Stimulated activated naive CD4-positive, alpha-beta T cell (primary cell): ENCODE measurements around the gene B3GLCT.
"Not testable (repeated sequence)": the region's sequence is repeated elsewhere in the genome, so short reads cannot be mapped to it uniquely, and the experiment has no call there.

Experiments
- DNase-seq, 6 experiments: peaks; one replicate each; lab custom pipeline; 2025; lab: John Stamatoyannopoulos, UW

B3GLCT gene

GRCh38 chr13:31184451-31184850, 15.3 kb upstream of the B3GLCT start:
- DNase-seq, result no peak

DNA sequence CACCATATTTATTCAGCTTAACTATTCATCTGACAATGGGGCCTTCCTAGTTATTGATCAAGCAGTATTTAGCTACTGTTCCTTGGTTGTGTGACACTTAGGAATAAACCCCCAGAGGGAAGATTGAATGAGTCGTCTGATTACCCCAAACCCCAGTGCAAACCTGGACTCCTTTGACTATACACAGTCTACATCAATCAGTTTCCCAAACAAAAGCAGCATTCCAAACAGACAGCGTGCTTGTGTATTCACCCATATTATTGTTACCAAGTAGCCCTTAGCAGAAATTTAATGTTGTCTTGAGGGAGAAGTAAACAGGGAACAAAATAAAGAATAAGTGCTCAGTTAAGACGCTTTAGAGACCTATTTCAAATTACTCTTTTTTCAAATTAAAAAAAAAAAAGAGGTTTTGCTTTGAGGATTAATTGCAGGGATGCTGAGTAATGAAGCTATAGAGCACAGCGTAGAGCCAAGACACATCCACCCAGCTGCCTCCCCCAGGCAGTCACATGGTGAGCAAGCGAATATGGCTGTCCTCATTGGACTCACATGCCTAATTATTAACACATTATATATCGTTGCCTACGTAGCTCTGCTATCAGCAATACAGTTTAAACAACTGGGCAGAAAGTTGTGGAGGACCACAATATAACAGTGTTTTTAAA, 14.7 kb upstream of the B3GLCT start:
- DNase-seq, result no peak

GRCh38 chr13:31191748-31192147, 8.0 kb upstream of the B3GLCT start:
- no peak for DNase-seq

DNA sequence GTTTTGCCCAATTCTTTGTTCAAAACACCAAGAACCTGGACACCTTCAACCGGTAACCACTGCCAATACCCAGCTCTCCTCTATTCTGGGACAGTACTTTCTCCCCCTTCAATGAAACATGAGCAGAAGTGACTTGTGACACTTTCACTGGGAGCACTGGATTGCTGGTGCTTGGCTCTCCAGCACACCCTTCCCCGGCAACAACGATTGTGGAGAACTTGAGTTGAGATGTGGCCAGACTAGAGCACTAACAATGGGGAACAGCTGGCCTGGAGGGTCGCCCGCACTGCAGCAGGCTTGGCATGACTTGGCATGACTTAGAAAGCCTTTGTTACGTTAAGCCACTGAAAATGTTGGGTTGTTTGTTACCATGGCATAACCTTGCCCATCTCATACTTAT, 7.5 kb upstream of the B3GLCT start:
- no peak for DNase-seq

- no peak for DNase-seq
These were observed 4.2 kb upstream of the B3GLCT start for GRCh38 chr13:31195616-31196015.

- DNase-seq, result no peak
These were observed 2.8 kb upstream of the B3GLCT start for GRCh38 chr13:31196992-31197391.

- DNase-seq, result no peak
These were observed 1.3 kb upstream of the B3GLCT start for GRCh38 chr13:31198519-31198918.

GRCh38 chr13:31199527-31199848, 287 bp upstream of the B3GLCT start:
- DNase-seq, result peak in 1 of 6 experiments; percentile 69

GRCh38 chr13:31200637-31200971, 829 bp downstream of the B3GLCT start:
- peak in 4 of 6 experiments; percentile 35 to 76 (median 57) for DNase-seq

DNA sequence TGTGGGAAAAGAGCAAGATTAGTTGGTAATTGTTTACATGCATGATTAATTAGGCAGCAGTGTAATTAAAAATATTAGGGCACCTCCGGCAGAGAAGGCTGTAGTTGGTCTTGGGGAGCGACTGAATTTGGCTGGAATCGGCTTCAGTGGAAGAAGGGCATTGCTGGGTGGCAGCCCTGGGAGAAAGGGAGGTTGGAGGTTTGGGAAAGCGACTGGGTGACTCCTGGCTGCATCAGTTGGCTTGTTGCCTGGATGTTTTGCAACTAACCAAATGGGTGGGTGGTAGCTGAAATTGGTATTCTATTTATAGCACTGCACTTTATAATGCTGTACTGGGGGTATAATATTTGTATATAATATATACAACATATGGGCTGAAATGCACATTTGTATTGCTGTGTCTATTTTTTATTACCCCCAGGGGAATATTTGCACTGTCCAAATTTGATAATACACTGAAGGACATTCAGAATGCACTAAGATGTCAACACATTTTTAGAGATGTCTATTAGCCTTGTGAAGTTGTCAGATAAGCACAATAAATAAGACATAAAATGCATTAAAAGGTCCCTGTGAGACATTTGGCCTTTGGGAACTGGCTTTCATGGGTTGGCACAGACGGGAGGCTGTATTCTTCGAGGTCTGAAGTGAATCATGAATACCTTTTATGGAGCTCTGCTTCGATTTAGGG, 1.7 kb downstream of the B3GLCT start:
- no peak for DNase-seq

DNA sequence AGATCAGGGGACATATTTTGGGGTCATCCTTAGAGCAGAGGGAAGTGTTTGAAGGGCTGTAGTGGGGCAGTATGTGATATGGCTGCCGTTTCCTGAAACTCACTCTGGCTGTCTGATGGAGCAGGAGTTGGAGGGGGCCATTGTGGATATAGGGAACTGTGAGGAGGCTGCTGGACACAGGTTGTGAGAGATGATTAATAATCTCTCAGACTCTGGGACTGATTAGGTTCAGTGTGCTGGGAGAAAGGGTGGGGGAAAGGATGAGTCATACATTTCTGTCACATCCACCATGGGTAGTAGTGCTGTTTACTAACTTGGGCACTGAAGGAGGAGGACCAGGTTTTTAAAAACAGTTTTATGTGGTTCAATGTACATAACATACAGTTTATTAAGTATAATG, 4.8 kb downstream of the B3GLCT start:
- no peak for DNase-seq

DNA sequence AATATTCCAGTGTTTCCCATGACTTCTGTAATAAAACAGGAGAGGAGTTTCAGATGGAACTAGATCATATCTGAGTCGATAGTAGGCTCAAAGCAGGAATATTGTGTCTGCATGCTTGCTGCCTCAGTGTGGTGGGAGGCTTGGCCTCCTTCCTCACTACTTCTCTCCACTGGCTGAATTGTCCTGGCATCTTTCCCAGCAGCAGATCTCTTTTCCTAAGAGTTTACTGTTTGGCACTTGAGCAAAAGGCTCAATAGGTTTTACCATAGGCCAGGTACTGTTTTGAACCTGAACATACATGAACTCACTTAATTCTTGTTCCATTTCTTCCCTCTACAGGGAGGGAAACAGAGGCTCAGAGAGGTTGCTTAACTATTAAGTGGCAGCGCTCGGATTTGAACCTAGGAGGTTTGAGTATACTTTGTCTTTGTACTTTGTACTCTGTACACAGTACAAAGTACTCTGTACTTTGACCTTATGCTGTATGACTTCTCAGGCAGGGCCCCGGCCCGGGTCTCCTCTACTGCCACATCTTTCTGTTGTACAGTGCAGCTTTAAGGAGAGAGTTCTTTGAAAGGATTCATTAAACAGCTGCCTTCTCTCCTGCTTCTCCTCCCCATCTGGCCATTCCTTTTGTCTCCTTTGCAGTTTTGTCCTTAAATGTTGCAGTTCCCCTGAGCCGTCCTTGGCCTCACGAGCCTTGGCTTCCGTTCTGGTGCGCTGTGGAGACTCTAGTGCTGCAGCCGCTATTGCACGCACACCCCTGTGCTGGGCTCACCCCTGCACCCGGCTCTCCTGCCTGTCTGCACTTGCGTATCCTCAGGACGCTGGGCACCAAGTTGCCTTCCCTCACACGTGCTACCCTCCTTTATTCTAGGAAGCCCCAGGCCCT, 8.1 kb downstream of the B3GLCT start:
- no peak for DNase-seq

GRCh38 chr13:31208559-31209122, 8.9 kb downstream of the B3GLCT start:
- DNase-seq, result no peak

DNA sequence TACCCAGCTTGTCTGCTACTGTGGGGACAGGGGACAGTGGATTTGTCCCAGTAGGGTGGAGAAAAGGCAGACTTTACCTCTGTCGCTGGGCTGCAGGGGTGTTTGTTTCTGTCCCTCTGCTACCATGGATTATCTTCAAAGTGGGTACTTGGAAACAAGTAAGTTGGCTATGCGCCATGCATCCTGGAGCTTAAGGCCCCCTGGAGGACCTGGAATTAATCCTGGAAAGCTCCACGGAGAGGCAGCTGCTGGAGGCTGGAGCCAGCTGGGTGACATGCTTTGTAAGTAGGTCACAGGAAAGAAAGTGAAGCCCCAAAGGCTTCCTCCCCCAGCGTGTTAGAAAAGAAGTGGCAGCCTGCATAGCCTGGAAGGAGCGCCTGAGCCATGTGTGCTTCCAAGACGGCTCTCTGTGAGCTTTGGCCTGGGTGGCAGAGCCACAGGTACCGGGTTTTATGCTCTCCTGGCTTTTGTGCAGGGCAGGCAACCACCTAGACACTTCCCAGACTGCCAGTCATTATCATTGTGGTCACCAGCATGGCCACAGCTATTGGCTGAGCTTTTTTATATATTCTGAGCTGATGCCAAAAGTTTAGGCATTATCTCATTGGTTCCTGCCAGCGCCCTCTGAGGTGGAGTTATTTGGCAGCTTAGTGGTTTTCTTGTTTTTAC, 9.5 kb downstream of the B3GLCT start:
- no peak for DNase-seq

DNA sequence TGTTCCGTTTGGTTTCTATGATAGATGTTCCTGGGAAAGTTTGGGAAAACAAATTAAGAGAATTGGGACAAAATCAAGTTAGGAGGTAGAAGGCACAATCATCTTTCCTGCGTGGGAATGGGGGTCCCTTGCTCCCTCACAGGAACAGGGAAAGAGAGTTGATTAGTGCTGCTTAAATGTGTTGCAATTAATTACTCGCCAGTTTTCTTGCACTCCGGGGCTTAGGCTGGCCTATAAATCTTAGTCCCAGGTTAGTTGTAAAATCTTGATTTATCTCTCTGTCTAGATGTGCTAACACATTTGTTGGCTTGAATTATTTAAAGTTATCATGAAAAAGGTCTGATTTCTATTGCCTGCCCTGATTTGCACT, 10.1 kb downstream of the B3GLCT start:
- DNase-seq, result no peak

- no peak for DNase-seq
These were observed 14.0 kb downstream of the B3GLCT start for GRCh38 chr13:31213651-31214289.

GRCh38 chr13:31214435-31214834, 14.7 kb downstream of the B3GLCT start:
- DNase-seq, result no peak

DNA sequence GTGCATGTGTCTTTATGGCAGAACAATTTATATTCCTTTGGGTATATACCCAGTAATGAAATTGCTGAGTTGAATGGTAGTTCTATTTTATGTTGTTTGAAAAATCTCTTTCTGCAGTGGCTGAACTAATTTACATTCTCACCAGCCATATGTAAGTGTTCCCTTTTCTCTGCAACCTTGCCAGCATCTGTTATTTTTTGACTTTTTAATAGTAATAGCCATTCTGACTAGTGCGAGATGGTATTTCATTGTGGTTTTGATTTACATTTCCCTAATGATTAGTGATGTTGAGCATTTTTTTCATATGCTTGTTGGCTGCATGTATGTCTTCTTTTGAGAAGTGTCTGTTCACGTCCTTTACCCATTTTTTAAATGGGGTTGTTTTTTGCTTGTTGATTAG, 17.1 kb downstream of the B3GLCT start:
- not testable (repeated sequence) for DNase-seq

GRCh38 chr13:31219909-31220598, 20.3 kb downstream of the B3GLCT start:
- no peak for DNase-seq

GRCh38 chr13:31221057-31221456, 21.3 kb downstream of the B3GLCT start:
- no peak for DNase-seq

DNA sequence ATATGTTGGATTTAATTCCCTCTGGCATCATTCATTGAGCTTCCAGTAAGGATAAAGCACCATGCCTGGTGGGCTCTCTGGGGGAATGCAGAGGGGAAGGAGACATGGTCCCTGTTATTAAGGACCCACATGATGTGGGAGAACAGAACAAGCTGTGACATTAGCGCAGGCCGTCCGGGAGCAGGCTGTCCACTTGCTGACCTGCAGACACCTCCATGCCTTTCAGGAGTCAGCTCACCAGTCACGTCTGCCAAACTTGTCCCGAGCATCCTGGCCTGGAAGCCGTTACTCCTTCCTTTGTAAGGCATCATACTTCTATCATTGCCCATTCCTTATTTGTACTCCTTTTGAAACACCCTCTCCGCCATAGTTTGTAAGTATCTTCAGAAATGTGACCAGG, 23.4 kb downstream of the B3GLCT start:
- no peak for DNase-seq
